HG03097 (cell line): ENCODE measurements around the gene TMEM168.
"Not testable (repeated sequence)": the region's sequence is repeated elsewhere in the genome, so short reads cannot be mapped to it uniquely, and the experiment has no call there.

ENCODE experiments used
- ATAC-seq: cut with Tn5 transposase; IDR thresholded peaks from one replicate; pipeline ENCODE4 v1.9.1; 2021; ENCODE audit not compliant: unreplicated experiment, low FRiP score

Gene TMEM168

DNA sequence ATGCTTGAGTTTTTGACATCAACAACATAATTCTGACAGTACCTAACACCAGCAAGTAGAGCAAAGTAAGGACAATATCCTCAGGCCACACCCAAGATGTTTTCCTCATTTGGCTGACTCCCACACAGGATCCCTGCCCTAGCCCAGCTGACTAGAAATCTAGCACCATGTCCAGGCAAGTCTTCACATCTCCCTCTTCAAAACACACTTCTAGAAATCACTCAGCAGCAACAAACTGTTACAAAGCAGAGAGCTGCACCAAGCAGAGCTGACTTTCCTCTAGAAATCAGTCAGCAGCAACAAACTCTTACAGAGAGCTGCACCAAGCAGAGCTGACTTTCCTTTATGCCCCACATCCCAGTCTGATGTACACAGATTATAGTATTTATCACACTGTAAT is 7.7 kb downstream of the TMEM168 start:
- peak; percentile 79 for ATAC-seq

DNA sequence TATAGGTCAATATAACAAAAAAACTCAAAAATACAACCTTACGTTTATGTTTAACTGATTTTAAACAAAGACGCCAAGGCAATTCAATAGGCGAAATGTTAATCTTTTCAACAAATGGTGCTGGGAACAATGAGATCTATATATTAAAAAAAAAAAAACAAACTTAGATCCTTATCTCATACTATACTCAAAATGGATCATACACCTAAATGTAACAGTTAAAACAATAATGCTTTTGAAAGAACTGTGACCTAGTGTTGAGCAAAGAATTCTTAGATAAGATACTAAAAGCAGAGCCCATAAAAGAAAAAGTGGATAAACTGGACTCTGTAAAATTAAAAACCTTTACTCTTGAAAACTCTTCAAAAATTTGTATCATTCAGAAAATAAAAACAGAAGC is 8.6 kb downstream of the TMEM168 start:
- ATAC-seq, result no peak

DNA sequence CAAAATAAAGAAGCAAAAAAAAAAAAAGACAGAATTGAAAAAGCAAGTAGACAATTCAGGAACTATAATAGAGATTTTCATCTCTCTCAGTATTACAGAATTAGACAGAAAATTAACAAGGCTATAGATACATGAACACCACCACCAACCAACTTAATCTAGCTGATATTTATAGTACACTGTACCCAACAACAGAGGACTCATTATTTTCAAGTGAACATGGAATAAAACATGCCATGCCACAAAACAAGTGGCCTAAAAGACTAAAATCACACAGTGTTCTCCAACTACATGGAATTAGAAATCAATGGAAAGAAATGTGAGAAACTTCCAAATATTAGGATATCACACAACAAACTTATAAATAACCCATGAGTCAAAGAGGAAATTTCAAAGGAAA is 9.1 kb downstream of the TMEM168 start:
- ATAC-seq, result no peak

DNA sequence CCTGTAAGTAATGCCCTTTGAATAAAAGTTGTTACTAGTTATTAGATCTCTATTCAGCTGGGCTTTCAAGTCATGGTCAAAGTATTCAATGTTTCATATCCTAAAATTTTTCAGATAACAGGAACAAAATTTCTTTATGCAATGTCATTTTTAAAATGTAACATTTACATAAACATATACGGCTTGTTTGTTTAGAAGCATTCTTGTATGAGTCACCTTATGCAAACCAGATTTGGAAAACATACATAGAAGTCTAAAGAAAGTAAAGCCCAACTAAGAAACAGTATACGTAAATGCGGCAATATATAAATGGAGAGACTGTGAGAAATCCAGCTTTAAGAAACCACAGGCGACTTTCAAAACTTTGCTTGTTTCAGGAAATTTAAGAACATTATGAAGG is 10.5 kb downstream of the TMEM168 start:
- ATAC-seq, result no peak

DNA sequence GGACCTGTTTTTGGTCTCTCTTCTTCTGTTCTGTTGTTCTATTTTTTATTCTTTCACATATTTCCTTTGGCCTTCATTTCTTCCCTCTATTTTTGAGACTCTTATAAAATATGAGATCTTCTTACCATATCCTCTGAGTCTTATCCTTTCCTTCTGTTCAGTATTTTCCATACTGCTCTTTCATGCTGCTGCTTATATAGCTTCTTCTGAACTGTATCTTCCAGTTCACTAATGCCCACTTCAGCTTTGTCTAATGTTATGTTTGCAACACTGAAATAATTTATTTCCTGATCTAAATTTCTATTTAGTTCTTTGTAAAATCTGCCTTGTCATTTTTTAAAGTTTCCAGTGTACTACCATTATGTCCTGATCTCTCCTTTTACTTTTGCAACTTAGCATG is 12.8 kb downstream of the TMEM168 start:
- no peak for ATAC-seq

DNA sequence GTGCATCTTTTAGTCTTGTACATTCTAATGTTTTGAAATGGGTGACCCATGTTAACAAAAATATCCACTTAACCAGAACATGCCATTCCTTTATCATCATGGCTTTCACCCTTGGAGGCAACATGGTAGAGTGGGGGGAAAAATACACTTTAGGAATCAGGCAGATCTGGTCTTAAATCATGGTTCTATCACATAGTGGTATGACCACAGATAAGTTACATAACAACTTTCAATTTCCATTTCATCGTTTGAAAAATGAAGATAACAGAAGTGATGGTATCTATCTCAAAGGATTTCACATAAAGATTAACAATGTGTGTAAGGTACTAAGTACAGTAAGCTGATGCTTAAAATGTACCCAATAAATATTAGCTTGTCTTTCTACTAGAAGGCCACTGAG is 19.0 kb downstream of the TMEM168 start:
- ATAC-seq, result no peak

DNA sequence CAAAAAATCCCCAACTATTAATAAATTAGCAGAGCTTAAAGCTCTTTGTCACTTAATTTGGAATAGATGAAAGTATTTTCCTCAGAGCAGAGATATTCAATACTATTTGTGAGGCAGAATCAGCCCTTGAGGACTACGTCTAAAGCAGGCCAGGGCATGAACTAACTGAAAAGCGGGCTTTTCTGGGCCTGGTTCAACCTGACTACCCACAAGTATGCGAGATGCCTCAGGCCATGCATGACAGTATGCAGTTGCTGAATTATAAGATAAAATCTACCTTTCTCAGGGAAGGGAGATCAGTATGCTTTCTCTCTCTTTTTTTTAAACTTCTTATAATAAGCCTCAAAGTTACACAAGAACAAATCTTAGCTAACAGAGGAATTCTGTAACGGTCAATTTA is 20.1 kb downstream of the TMEM168 start:
- ATAC-seq, result no peak

DNA sequence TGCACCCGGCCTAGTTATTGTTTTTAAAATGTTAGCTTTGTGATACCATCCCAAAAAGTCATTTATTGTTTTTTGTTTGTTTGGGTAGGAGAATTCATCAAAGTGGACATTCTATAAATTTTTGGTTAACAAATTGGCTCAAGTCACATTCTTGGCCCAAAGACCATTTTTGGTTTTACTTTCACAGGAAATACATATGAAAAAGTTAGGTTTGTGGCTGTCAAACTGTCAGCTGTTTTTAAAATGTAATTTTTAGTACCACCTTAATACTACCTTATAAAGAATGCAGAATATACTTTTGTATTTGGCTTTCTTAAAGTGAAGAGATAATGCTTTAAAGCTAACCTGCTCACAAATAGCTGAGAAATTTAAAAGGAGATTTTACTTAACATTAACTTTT is 25.1 kb downstream of the TMEM168 start:
- ATAC-seq, result no peak

DNA sequence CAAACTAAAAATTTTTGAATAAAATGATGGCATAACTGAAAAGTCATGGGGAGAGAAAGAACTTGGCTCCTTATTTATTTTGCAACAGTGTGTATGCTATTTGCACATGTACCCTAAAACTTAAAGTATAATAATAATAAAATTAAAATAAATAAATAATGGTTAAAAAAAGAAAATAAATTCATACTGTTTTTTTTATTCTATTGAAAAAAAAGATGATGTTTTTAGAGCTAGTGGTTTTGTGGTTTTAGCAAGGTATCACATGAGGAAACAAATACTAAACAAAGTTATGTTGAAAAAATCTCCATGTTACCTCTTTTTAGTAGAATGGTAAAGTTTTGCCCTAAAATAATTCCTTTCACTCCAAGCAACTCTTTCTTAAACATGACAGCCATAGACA is 26.2 kb downstream of the TMEM168 start:
- ATAC-seq, result no peak

DNA sequence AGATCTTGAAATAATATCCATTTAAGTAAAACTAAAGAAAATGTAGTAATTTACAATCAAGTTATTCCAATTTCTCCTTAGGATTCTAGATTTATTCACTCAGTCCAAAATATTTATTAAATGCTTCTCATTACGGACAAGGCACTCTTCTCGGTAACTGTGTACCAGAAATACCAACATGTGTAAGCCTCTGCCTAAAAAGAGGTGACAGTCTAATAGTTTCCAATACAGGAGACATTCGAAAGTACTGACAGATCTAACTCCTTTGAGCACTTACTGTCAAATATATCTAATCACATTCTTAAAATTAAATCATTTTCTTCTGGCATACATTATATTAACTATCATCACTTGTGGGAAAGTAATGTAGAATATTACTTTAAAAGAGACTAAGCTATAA is 26.9 kb downstream of the TMEM168 start:
- no peak for ATAC-seq

DNA sequence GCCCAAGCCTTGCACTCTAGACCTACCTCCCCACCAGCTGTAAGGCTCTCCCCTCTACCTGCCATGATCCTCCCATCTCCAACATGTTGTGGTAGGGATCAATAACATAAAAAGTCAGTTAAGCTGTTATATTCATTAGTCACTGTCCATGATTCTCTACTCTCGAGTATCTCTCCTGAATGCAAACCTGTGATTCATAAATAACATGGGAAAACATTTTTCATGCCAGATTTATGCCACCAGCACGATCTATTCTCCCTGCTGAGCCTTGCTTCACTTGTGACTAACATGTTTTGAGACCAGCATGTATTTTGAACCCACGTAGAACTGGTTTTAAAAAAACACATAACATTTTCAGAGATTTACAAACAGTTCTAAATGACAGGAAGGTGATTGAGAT is 30.3 kb downstream of the TMEM168 start:
- ATAC-seq, result no peak

DNA sequence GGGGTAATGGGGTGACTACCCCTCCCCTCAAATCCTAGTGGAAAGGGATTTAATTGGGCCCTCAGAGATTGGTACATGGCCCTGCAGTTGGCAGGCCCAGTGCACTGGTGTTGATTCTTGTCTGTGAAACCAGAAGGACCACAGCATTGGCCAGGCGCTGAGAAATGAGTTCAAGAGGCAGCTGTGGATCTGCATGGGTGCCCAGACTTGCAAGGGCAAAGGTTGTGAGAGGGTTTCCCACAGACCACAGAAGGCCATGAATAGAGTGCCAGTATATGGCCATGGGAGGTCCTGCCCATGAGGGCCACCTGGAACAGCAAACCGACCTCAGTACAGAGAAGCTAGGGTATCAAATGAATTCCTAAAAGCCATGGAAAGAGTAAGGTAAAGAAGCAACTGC is 32.9 kb downstream of the TMEM168 start:
- ATAC-seq, result peak; percentile 51

DNA sequence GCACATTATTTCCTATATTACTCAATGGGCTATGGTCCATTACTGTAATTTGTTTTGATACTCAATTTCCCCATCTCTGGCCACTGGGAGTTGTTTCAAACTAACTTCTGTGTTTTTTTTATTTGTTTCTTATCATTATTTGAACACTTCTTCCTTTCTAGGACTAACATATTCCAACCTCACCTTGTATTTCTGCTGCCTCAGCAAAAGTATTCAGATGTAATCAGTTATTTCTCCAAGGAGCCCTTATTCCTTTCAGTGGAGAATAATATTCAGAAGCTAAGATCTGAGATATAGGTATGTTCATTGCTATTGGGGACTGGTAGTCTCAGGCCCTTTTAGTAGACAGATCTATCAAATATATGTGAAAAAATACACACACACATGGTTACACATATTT is 36.9 kb downstream of the TMEM168 start:
- ATAC-seq, result no peak

DNA sequence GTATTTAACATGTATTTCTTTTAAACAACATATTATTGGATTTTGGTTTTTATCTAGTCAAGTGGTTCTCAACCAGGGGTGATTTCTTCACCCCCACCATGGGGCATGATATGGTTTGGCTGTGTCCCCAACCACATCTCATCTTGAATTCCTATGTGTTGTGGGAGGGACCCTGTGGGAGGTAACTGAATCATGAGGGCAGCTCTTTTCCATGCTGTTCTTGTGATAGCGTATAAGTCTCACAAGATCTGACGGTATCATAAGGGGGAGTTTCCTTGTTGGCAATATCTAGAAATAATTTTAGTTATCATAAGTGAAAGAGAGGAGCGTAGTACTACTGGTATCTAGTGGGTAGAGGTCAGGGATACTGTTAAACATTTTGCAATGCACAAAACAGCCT is 37.6 kb downstream of the TMEM168 start:
- no peak for ATAC-seq

DNA sequence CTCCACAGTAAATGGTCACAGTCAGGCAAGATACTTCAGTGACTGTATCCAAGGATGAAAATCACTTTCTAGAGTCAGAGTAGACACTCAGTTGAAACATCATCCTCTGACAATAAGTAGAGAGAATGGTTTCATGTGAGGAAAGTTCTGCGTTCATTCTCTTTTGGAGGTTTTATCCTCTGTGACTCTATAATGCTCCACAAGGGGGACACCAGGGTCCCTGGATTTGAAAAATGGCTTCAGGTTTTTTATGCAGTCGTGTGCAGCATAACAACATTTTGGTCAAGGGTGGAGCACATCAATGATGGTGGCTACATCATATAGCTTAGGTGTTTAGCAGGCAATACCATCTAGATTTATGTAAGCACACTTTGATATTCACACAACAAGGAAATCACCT is 40.4 kb downstream of the TMEM168 start:
- ATAC-seq, result no peak

DNA sequence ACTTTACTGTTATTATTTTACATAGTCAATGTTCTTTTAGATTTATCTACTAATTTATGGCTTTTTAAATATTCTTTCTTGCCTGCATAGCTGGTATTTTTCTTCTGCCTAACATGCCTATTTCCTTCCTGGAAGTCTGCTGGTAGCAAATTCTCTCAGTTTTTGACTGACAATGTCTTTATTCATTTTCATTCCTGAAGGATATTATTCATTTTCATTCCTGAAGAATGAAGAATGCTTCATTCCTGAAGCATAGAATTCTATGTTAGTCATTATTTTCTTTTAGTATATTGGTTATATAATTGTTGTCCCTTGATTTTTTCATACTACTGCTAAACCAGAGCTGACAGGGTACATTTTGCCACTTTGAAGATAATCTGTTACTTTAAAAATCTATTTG is 41.8 kb downstream of the TMEM168 start:
- no peak for ATAC-seq

DNA sequence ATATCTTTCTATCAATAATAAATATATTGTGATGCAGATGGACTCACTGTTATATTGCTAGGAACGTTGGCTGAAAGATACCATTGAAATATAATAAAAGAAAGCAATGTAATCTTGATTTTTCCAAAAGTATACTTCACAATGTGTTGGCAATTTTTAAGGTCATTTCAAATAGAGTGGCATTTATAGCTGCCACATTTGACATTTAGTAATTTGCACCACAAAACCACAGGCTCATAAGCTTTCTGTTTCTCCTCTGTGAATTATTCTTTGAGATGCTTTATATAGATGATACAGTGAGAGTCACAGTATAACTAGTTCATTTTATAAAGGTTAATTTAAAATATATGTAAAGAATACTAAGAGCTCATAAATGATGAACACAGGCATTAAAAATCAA is 44.6 kb downstream of the TMEM168 start:
- ATAC-seq, result no peak

DNA sequence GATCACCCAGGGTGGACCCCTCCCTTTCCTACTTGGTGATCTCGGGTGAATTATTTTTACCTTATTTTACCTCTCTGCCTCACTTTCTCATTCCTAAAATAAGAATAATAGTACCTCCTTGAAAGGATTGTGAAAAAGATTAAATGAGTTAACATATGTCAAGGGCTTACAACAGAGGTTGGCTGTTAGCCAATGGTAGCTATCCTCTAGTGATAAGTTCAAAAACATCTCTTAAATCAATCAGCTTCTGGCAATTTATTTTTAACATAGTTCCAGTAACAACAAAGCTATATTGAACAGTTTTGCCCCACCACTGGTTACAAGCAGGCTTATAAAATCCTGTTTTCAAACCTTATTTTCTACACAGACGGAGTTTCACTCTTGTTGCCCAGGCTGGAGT is 45.4 kb downstream of the TMEM168 start:
- no peak for ATAC-seq

DNA sequence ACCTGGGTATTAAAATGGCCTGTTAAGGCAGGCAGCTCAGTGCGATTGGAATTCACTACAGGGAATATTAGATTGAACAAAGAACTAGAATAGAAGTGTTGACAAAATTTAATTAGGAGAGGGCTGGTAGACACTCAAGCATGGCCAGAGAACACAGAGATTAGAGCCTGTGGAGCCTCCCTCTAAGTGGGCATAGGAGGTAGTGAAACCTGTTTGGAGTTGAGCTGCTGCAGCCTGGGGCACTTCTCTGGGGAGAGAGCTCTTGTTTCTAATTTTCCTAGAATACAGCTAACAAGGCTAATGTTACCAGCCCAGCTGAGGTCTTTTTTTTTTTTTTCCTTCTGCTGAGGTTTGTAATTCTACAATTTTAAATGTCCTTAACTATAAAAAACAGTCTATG is 46.4 kb downstream of the TMEM168 start:
- no peak for ATAC-seq

DNA sequence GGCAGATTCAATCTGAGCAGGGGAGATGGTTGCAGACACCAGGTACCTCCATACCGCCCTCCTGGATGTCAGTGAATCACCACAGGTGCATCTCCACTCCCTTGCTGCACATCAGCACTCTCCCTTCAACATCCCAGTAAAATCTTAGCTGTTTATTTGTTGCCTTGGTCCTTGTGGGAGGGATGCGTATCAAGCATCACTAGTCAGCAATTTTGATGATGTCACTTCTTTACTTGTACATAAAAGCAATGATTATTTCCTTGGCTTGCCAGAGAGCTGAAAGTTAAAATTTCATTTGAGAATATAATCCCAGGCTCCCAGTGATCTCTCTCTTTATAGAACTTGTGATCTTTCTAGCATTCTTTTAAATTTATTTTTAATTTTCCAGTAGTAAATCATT is 49.5 kb downstream of the TMEM168 start:
- no peak for ATAC-seq

DNA sequence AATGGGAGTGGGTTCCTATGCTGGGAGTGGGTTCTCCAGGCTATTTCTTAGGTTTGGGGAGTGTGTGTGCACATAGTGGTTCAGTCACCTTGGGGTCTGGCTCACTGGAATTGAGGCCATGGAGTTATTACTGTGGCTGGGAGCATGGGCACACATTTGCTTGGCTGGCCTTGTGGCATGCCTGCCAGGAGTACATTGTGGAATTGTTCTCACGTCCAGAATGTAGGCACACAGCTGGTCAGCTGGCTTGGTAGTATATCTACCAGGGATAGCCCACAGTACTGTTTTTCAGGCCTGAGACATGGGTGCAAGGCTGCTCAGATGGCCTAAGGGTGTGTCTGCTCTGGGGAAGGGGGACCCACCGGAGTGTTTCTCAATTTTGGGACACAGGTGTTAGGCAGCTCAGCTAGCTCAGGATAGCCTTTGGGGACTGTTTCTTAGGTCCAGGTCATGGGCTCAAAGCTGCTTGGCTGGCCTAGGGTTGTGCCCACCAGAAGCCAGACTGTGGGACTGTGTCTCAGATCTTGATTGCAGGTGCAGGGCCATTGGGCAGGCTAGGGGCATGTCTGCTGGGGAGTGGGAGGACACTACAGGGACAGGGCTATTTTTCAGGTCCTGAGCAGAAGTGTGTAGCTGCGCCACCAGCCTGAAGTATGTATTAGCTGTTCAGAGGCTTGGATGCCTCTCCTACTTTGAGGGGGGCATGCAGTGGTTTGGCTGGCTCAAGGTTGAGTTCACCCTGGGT is 50.6 kb downstream of the TMEM168 start:
- ATAC-seq, result no peak

DNA sequence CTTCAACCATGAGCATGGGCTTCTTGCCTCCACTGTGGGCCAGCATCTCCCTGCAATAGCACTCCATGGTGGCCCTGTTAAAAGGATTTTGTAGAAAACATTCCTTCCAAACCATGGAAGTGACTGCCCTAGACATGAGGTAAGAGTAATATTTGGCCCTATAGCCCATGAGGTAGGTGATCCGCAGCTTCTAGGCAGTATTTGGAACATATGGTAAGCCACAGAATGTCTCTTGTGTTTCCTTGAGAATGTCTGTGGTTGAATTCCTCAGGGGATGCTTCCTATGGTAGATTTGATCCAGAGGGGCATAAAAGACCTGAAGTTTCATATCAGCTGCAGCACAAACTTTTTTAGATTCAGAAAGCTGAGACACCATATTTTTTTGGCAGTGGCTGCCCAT is 54.9 kb downstream of the TMEM168 start:
- no peak for ATAC-seq

DNA sequence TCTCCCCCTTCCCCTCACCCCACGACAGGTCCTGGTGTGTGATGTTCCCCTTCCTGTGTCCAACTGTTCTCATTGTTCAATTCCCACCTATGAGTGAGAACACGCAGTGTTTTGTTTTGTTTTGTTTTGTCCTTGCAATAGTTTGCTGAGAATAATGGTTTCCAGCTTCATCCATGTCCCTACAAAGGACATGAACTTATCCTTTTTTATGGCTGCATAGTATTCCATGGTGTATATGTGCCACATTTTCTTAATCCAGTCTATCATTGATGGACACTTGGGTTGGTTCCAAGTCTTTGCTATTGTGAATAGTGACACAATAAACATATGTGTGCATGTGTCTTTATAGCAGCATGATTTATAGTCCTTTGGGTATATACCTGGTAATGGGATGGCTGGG is 58.9 kb downstream of the TMEM168 start:
- ATAC-seq, result not testable (repeated sequence)
